T-helper 9 cell (primary cell): ENCODE data around the gene GCNT3.

Source experiments
- DNase-seq: peaks from one replicate; pipeline ENCODE4 v3.0.0-alpha.2; 2020
- total RNA-seq, 2 donors: gene quantifications; one replicate each; lab custom pipeline; 2026; lab: John Stamatoyannopoulos, UW

GCNT3 gene, protein sequence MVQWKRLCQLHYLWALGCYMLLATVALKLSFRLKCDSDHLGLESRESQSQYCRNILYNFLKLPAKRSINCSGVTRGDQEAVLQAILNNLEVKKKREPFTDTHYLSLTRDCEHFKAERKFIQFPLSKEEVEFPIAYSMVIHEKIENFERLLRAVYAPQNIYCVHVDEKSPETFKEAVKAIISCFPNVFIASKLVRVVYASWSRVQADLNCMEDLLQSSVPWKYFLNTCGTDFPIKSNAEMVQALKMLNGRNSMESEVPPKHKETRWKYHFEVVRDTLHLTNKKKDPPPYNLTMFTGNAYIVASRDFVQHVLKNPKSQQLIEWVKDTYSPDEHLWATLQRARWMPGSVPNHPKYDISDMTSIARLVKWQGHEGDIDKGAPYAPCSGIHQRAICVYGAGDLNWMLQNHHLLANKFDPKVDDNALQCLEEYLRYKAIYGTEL
- 0 reads per million in 2 donors for total RNA-seq

DNA sequence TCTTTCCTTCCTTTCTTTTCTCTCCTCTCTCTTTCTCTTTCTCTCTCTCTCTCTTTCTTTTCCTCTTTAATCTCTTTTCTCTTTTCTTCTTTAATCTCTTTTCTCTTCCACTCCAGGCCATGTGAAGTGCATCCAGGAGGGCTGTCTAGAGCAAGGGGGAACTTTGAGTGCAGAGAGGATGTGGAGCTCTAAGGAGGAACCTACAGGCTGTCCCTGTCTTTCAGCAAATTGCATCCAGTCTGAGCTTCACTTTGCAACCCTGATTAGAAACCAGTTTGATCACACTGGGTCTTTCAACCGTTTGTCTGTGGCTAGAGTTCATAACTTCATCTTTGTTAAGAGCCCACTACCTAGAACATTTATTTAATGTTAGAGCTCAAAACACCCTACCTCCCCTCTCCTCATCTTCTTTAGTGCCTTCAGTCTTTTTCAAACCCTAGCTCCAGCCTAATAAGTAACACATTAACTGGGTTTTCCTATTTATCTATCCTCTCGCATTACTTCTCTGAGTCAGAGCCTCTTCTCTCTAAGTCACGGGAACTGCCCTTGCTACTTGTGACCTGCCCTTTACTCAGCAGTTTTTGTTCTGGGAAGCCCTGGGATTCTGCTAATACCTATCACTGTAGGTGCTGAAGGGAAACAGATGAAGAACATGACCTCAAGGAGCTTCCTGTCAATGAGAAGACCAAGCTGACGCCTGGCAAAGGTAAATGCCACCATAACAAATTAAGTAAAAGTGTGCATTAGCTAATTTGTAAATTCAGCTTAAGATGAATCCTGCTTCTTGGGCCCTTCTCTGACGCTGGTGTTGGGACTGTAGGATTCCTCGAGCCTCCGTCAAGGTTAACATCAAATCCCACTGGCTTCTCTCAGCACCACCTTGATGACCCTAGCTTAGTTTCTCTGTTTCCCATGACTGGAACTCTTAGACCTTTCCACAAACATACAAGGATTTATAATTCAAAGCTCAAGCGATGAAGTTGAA is at the start of gene GCNT3:
Gene GCNT3 (plus strand): TSS at position 508 of the 985 bp plus-strand sequence. CDS start 6,456 bp downstream, outside the sequence.
- no peak for DNase-seq

DNA sequence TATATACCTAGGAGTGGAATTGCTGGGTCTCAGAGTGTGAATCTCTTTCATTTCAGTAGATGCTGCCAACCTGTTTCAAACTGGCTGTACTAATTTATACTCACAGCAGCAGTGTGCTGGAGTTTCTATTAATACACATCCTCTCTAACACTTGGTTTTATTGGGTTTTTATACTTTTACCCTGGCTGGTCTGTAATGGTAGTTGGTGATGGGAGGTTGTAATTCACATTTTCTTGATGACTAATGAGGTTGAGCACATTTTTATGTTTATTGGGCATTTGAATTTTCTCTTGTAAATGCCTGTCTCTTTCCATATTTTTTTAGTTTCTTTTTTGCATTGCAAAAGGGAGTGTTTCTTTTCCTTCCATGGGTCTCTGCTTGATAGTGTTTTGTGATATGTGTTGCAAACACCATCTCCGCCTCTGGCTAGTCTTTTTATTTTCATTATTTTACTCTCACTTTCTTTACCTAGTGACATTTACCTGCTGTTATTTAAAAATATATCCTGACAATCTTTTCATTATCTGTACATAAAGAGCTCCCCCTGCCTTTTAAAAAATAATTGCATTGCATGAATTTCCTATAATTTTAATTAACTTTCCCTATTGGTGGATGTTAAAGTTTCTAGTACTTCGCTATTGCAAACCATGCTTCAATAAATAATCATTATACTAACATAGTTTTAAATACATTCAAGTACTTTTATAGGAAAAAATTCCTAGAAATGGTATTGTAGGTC is 49.0 kb upstream of the GCNT3 start:
- DNase-seq, result no peak

DNA sequence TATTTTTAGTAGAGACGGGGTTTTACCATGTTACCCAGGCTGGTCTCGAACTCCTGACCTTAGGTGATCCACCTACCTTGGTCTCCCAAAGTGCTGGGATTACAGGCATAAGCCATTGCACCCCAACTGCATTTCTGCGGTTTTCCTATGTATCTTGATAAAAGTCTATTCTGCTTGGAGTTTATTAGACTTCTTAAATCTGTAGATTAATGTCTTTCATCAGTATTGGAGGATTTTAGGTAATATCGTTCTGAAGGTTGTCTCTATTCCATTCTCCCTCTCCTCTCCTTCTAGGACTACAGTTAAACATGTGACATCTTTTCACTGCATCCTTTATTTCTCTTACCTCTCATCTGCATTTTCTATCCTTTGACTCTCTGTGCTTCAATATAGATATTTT is 46.3 kb upstream of the GCNT3 start:
- DNase-seq, result no peak

DNA sequence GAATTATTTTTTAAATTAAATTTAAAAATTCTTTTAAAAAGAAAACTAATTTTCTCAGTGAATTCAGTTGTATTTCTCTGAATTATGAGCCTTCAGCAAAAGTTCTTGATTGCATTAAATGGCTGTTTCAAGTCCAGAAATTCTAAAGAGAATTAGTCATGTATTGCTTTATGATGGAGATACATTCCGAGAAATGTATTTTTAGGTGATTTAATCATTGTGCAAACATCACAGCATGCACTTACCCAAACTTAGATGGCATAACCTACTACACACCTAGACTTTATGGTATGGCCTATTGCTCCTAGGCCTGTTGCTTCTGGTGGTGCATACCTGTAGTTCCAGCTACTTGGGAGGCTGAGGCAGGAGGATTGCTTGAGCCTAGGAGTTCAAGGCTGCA is 44.3 kb upstream of the GCNT3 start:
- DNase-seq, result no peak

DNA sequence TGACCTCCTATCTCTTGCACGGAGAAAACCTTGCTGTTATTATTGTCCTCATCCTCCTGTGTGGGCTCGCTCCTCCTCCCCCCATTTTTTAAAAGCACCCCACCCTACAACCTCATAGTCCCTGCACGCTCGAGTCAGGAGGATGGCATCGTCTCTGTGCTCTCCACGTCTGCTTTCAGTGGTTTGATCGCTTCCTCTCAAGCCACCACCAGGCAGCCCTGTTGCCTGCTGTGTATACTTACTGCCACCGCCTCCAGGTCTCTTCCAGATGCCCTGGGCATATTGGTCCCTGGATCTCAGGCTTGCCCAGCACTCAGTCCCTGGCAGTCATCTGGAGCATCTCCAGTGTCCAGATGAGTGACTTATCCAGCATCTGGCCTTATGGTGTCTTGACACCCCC is 42.1 kb upstream of the GCNT3 start:
- no peak for DNase-seq

DNA sequence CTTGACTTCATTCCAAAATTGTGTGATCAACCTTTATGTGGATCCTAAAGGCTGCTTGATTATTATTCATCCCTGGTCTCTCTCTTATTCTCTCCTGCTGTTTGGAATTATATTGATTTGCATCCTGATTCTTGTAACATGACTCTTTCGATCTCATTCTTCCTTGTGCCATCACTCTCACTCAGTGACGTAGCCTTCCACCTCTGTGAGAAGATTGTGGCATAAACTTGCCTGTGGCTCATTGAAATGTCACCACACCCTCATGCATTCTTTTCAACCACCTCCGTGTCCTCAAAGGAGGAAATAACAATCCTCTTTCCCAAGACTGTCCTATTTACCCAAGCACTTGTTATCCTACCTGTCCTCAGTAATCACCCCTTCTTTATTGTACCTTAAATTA is 41.3 kb upstream of the GCNT3 start:
- DNase-seq, result no peak

DNA sequence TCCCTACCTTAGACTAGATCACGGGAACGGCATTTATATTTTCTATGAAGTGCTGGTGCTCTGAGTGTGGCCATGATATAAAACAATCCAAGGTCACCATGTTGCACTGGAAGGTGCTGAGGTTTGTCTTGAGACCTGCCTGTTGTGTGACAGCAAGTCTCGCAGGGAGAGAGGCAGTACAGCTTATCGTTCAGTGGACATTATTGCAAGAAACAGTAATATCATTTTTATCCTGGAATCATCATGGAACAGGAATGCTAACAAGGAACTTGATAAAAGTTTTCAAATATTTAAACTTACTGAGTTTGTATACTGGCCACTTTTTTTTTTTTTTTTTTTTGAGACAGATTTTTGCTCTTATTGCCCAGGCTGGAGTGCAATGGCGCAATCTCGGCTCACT is 40.0 kb upstream of the GCNT3 start:
- no peak for DNase-seq

DNA sequence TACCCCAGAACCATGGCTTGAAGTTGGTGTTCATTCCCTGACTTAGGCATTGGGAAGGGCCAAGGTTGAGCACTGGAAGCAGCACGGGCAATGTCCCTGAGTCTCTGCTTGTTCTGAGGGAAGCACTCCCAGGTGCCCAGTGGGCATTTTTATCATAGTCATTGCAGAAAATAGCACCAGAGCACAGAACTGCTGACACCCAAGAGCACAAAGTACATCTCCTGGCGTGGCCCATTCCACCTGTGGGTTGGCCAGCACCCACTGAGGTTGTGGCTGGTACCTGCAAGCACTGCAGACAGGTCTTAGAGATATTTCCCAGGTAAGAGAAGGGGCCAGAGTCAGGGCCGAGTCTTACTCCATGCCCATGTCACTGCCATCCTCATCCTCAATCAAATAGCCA is 28.5 kb upstream of the GCNT3 start:
- no peak for DNase-seq

DNA sequence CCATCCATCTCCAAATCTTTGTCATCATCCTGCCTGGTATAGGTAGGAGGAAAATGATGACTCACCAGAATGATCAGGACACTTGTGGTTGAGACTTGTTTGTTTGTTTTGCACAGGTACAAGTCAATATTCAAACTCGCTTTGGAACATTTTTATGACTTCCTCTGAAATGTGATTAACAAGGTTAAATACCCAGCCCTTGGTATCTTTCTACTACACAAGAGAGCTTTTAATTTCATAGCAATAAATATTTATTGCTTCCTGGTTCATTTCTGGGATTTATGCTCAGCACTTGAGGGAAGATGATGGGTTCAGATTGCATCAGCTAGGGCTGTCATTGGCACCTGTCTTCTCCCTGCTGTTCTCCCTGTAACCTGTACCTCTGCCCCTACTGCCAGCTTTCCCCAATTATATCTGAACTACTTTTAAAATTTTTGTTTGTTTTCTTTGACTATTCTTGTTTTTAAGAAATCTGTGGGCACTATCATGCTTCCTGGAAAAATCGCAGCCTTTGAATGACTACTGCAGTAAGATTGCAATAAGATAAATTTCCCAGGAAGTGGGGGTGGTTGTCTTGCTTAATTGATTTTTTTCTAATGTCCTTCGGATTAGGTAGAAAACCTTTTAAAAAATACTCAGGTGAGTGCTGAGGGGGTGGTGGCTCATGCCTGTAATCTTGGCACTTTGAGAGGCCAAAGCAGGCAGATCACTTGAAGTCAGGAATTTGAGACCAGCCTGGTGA is 24.3 kb upstream of the GCNT3 start:
- no peak for DNase-seq

DNA sequence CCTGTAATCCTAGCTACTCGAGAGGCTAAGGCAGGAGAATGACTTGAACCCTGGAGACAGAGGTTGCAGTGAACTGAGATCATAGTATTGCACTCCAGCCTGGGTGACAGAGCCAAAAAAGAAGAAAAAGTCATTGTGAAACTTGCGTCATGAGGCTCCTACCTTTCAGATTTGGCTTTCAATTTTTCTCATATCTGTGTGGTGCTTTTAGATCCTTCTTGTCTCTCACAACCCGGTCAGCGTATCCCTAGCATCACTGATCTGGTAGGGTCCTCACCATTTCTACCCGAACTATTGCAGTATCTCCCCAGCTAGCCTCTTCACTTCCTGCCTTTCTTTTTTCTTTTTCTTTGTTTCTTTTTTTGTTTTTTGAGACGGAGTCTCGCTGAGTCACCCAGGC is 21.6 kb upstream of the GCNT3 start:
- no peak for DNase-seq

DNA sequence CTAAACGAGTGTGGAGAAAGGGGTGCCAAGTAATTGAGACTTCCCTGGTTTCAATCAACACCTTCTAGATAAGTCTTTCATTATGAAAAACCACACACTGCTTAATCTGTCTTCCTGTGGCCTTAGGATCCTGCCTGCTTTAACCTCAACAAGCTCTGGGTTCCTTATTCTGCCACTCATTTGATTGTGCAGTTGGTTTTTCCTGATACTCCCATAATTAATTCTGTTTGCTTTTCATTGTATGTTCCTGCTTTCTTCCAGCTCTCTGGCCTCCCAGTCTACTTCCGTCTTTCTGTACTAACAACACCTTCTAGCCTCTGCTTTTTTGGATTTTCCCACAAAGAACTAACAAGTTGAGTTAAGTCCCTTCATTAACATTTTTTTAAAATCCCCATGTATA is 20.2 kb upstream of the GCNT3 start:
- no peak for DNase-seq

DNA sequence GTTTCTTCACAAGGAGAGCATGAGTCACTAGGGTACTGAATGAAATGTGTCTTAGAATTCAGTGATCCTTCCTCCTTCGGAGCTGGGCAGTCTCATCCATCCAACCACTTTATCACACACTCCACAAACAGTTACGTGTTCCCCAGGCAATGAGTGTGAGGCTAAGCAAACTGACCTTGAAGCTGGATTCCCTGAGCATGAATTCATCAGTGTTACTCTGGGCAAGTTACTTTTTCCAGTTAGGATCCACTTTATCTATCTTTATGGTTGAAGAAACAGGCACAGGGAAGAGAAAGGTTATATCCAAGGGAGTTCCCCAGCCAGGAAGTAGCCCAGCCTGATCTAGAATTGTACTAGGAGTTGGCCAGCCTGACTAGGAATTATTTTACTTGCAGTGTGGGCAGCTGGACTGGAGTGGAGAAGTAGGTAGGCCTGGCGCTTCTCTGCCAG is 17.1 kb upstream of the GCNT3 start:
- no peak for DNase-seq

DNA sequence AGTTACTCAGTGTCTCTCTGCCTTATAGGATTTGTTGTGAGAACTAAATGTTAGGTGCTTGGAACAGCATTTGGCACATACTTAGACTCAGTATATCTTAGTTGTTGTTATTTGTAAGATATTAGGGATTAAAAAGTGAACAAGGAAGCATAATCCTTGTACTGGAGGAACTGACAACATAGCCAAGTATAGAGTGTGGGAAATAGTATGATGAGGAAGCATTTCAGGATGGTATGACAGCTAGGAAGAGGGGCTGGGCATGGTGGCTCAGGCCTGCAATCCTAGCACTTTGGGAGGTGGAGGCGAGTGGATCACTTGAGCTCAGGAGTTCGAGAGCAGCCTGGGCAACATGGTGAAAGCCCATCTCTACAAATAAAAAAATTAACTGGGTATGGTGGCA is 16.6 kb upstream of the GCNT3 start:
- no peak for DNase-seq

DNA sequence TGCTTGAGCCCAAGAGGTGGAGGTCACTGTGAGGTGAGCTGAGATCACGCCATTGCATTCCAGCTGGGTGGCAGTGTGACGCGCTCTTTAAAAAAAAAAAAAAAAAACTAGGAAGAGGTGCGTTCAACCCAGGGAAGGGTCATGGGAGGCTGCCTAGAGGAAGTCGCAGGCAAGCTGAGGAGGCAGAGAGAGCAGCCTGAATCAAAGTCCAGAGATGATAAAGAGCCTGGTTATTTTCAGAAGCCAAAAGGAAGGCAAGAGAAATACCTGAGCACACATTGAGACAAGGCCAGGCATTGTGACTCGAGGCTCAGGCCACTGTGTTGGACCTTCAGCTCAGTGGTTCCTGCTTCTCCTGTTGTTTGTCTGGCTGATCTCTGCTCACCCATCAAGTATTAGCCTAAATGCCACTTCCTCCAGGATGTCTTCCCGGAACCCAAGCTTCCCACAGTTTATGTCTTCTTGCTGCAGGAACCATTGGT is 16.1 kb upstream of the GCNT3 start:
- no peak for DNase-seq

DNA sequence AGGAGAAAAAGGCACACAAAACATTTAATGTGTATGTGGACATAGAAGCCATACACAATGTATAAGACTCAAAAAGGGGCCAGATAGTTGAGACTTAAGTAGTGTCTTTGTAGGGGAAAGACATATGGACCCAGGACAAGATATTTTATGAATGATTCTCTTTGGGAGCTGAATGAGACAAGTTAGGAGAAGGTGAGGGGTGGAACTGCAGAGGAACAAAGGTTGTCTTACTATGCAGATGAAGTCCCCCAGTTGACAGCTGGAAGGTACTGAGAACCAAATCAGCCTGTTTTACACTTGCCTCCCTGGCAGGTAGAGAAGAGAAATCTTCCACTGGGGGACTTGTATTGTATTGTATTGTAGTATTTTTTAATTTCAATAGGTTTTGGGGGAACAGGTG is 14.9 kb upstream of the GCNT3 start:
- no peak for DNase-seq

DNA sequence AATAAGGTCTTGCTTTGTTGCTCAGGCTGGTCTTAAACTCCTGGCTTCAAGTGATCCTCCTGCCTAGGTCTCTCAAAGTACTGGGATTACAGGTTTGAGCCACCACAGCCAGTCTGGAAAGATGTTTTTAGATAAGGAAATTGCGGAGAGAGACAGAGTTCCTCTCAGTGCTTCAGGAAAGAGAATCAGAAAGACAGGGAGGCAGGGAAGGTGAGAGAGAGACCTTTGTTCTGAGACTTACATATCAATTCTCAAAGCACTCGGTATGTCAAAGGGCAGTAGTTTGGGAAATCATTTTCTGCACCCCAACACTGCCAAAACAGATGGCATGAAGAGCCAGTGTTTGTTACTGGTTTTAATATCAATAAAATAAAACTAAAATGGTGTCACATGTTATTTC is 13.1 kb upstream of the GCNT3 start:
- DNase-seq, result no peak

DNA sequence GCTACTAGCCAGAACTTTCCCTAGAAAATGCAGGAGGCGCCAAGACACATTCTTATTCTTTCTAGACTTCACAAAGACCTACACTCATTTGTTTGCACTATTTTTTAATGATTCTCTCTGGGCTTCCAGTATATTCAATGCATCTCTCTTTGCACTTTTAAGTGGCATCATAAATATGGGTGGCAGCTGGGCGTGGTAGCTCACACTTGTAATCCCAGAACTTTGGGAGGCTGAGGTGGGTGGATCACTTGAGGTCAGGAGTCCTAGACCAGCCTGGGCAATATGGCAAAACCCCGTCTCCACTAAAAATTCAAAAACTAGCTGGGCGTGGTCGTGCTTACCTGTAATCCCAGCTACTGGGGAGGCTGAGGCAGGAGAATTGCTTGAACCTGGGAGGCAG is 5.6 kb upstream of the GCNT3 start:
- no peak for DNase-seq

DNA sequence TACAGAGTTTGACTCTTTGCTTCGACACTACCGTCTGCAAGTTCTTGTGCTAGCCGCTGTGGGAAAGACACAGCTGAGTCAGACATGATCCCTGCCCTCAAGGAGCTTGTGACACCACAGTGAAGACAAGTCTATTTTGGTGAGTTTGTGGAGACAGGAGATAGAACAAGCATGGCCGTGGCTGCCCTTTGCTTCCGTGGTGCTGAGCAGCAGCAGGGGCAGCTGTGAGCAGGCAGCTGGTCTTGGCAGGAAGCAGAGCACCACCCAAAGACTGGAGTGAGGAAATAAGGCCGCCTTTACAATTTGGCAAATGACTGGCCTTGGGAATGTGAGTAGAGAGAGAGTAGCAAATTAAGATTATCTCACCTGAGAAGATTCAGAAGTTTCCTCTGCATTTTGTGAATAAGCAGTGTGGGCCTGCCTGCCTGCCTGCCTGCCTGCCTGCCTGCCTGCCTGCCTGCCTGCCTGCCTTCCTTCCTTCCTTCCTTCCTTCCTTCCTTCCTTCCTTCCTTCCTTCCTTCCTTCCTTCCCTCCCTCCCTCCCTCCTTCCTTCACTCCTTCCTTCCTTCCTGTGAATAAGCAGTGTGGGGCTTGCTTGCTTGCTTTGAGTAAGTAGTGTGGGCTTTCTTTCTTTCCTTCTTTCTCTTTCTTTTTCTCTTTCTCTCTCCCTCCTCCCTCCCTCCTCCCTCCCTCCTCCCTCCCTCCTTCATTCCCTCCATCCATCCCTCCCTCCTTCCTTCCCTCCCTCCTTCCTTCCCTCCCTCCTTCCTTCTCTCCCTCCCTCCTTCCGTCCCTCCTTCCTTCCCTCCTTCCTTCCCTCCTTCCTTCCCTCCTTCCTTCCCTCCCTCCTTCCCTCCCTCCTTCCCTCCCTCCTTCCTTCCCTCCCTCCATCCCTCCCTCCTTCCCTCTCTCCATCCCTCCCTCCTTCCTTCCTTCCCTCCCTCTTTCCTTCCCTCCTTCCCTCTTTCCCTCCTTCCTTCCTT is 1.6 kb upstream of the GCNT3 start:
- no peak for DNase-seq

DNA sequence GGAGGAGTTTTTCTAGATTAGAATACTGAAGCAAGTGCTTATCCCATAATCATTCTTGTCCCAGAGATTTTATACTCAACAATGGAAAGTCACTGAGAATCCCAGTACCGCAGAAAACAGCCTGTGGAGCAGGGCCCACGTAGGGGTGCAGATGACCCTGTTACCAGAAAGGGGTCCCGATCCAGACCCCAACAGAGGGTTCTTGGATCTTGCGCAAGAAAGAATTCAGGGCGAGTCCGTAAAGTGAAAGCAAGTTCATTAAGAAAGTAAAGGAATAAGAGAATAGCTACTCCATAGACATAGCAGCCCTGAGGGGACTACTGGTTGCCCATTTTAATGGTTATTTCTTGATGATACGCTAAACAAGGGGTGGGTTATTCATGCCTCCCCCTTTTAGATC is 2.6 kb downstream of the GCNT3 start:
- DNase-seq, result no peak

DNA sequence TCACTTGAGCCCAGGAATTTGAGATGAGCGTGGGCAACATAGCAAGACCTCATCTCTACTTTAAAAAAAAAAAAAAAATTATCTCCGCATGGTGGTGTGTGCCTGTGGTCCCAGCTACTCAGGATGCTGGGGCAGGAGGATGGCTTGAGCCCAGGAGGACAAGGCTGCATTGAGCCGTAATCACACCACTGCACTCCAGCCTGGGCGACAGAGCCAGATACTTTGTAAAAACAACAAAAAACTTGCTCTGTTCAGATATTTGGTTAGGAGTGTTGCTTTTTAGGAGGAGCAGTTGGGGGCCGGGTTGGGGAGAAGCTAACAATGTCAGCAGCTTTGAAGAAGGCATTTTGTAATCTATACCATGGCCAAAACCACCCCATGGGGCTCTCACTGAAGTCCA is 4.1 kb downstream of the GCNT3 start:
- DNase-seq, result no peak

DNA sequence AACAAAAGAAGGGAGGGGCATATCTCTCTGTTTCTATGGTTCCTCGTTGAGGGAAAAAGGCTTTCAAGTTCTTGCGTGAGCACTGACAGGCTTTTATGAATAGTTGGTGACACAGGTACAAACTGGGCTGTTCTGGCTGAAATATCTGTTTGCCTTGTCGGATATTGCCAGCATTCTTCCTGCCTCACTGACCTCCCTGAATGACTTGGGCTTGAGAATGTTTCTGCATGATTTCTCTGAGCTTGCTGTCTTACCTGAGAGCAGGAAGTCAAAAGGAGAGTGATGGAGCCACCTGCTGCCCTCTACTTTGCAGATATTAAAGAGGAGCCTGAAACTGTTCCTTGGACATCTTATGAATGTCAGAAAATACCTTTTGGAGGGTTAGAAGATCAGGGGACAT is 4.8 kb downstream of the GCNT3 start:
- DNase-seq, result no peak
